ENCODE measurements around the gene RASSF1.
A peak's percentile ranks its signal among the peaks of the same experiment; 100 is the strongest.

Gene RASSF1

GRCh38 chr3:50299929-50300680 lies 40.5 kb downstream of the RASSF1 start:
- DNase-seq (ENCODE audit: low spot score): no peak

GRCh38 chr3:50299638-50299928 lies 41.1 kb downstream of the RASSF1 start:
- DNase-seq (ENCODE audit: low spot score): no peak

- peak; percentile 99 for DNase-seq (ENCODE audit: low spot score)
Measured at GRCh38 chr3:50298836-50299637, 41.6 kb downstream of the RASSF1 start, which contains the start of the genes HYAL3 and NAA80. Gene HYAL3, minus strand, starts transcription at chr3:50299405. Its CDS starts 3,803 bp downstream, at chr3:50295602. Gene NAA80, minus strand, starts transcription at chr3:50299405. Its CDS starts 1,942 bp downstream, at chr3:50297463.

- no peak for DNase-seq (ENCODE audit: low spot score)
Measured at GRCh38 chr3:50297896-50298725, 42.5 kb downstream of the RASSF1 start.

- no peak for DNase-seq (ENCODE audit: low spot score)
Measured at GRCh38 chr3:50297384-50297775, 43.3 kb downstream of the RASSF1 start.

- DNase-seq (ENCODE audit: low spot score): no peak
Measured at GRCh38 chr3:50296721-50297383, 43.8 kb downstream of the RASSF1 start.

GRCh38 chr3:50295553-50296431 lies 44.8 kb downstream of the RASSF1 start:
- DNase-seq (ENCODE audit: low spot score): no peak

- no peak for DNase-seq (ENCODE audit: low spot score)
Measured at GRCh38 chr3:50294492-50295403, 45.9 kb downstream of the RASSF1 start.

- DNase-seq (ENCODE audit: low spot score): no peak
Measured at GRCh38 chr3:50294089-50294488, 46.5 kb downstream of the RASSF1 start.

GRCh38 chr3:50293079-50293801 lies 47.4 kb downstream of the RASSF1 start:
- DNase-seq (ENCODE audit: low spot score): no peak

GRCh38 chr3:50292159-50293078 lies 48.2 kb downstream of the RASSF1 start, which contains the start of gene IFRD2:
Gene IFRD2, minus strand, starts transcription at chr3:50292429. Its CDS starts 155 bp downstream, at chr3:50292274.
- DNase-seq (ENCODE audit: low spot score): peak; percentile 98

- DNase-seq (ENCODE audit: low spot score): no peak
Measured at GRCh38 chr3:50290161-50290641, 50.4 kb downstream of the RASSF1 start.

- no peak for DNase-seq (ENCODE audit: low spot score)
Measured at GRCh38 chr3:50289130-50289529, 51.5 kb downstream of the RASSF1 start.

- DNase-seq (ENCODE audit: low spot score): no peak
Measured at GRCh38 chr3:50288387-50289007, 52.1 kb downstream of the RASSF1 start.

GRCh38 chr3:50287262-50287661 lies 53.4 kb downstream of the RASSF1 start:
- no peak for DNase-seq (ENCODE audit: low spot score)

GRCh38 chr3:50286322-50287227 lies 54.1 kb downstream of the RASSF1 start:
- no peak for DNase-seq (ENCODE audit: low spot score)

Measured in LoVo (cell line).